MM.1S (cell line): ENCODE results near the gene ITCH.
"Not testable (repeated sequence)": the region's sequence is repeated elsewhere in the genome, so short reads cannot be mapped to it uniquely, and the experiment has no call there.

ENCODE experiments used
- DNase-seq: peaks from one replicate; pipeline ENCODE4 v3.0.0-alpha.2; 2015
- H2AFZ ChIP-seq: fragments of 300-600 bp; sonication (generic); 2 replicates; pipeline ENCODE4 v1.6.0; 2016; ENCODE audit warnings: antibody characterized with exemption, low read length
- H3F3A ChIP-seq: fragments of 300-600 bp; sonication (generic); 2 replicates; pipeline ENCODE4 v1.6.1; 2016; ENCODE audit warnings: mild to moderate bottlenecking, antibody characterized with exemption, low read length, moderate library complexity, mixed read lengths; ENCODE audit not compliant: insufficient read depth
- H3K27ac ChIP-seq: fragments of 300-600 bp; sonication (generic); 2 replicates; pipeline ENCODE4 v1.5.1; 2016; ENCODE audit warnings: mild to moderate bottlenecking, low read length
- H3K27me3 ChIP-seq: fragments of 300-600 bp; sonication (generic); replicated peaks from 2 replicates; pipeline ENCODE4 v1.6.0; 2016; ENCODE audit warnings: low read length; ENCODE audit not compliant: insufficient read depth
- H3K36me3 ChIP-seq: fragments of 300-600 bp; sonication (generic); replicated peaks from 2 replicates; pipeline ENCODE4 v1.6.1; 2016; ENCODE audit warnings: mild to moderate bottlenecking, low read length, mixed read lengths; ENCODE audit not compliant: insufficient read depth
- H3K4me1 ChIP-seq: fragments of 300-600 bp; sonication (generic); 2 replicates; pipeline ENCODE4 v1.6.1; 2016; ENCODE audit warnings: low read length, mixed read lengths
- H3K4me2 ChIP-seq: fragments of 300-600 bp; sonication (generic); 2 replicates; pipeline ENCODE4 v1.6.0; 2016; ENCODE audit warnings: low read depth, low read length
- H3K4me3 ChIP-seq: fragments of 300-600 bp; sonication (generic); 2 replicates; pipeline ENCODE4 v1.5.1; 2016; ENCODE audit warnings: low read length, mixed read lengths
- H3K79me2 ChIP-seq: fragments of 300-600 bp; sonication (generic); 2 replicates; pipeline ENCODE4 v1.6.1; 2016; ENCODE audit warnings: mixed run types, low read length, mixed read lengths
- H3K9ac ChIP-seq: fragments of 300-600 bp; sonication (generic); 2 replicates; pipeline ENCODE4 v1.6.1; 2016; ENCODE audit warnings: low read length, mixed read lengths
- H3K9me2 ChIP-seq: fragments of 300-600 bp; sonication (generic); replicated peaks from 2 replicates; pipeline ENCODE4 v1.6.1; 2016; ENCODE audit warnings: mild to moderate bottlenecking, low read length, mixed read lengths; ENCODE audit not compliant: insufficient read depth
- H3K9me3 ChIP-seq: fragments of 300-600 bp; sonication (generic); replicated peaks from 2 replicates; pipeline ENCODE4 v1.6.1; 2016; ENCODE audit warnings: mild to moderate bottlenecking, low read length, mixed read lengths; ENCODE audit not compliant: insufficient read depth
- H4K20me1 ChIP-seq: fragments of 300-600 bp; sonication (generic); 2 replicates; pipeline ENCODE4 v1.6.1; 2016; ENCODE audit warnings: mild to moderate bottlenecking, low read length, moderate library complexity, mixed read lengths; ENCODE audit not compliant: insufficient read depth
- EZH2 ChIP-seq: fragments of 300-600 bp; sonication (generic); optimal IDR thresholded peaks from 2 replicates; pipeline ENCODE3; 2017; ENCODE audit warnings: low read depth, mild to moderate bottlenecking, antibody characterized with exemption, low read length, mixed read lengths
- EZH2phosphoT487 ChIP-seq: fragments of 300-600 bp; sonication (generic); IDR thresholded peaks from 2 replicates; pipeline ENCODE4 v1.6.1; 2018; ENCODE audit warnings: antibody characterized with exemption, low read length
- TF ChIP-seq, protein P1 (sequence below): fragments of 300-600 bp; sonication (generic); IDR thresholded peaks from 2 replicates; pipeline ENCODE4 v1.5.1; 2016; ENCODE audit warnings: antibody characterized with exemption, low read length, mixed read lengths

Gene ITCH

DNA sequence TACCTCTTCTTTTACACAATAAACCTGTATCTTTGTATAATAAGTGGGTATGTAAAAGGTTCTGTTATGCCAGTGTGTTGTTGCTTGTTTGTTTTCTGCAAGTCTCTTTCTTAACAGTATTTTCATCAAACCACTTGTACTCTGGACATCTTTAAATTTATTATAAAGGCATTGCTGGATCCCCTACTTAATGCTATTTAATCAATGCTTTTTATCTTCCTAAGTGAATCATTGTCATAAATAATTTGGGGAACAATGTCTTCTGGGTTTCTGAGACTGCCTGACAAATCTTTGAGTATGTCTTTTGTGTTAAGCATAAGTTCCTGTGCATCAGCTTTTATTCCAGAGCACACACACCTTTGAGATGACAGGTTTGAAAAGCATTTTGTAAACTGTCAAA is 64.7 kb downstream of the ITCH start:
- H3K36me3 ChIP-seq = peaks cover 11% of the 10 kb centered on the region

DNA sequence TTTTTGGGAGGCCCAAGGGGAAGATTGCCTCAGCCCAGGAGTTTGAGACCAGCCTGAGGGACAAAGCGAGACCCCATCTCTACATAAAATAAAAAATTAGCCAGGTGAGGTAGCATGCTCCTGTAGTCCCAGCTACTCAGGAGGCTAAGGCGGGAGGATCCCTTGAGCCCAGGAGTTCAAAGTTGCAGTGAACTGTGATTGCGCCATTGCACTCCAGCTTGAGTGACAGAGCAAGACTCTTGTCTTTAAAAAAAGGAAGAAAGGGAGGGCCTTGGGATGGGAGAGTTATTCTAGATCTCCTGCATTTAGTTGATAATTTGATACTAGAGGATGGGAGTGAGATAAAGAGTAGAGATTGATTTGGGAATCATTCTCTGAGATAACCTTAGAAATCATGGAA is 68.1 kb downstream of the ITCH start:
- TF ChIP-seq EZH2 (no peak), EZH2phosphoT487 (no peak)
- TF ChIP-seq, protein P1, sequence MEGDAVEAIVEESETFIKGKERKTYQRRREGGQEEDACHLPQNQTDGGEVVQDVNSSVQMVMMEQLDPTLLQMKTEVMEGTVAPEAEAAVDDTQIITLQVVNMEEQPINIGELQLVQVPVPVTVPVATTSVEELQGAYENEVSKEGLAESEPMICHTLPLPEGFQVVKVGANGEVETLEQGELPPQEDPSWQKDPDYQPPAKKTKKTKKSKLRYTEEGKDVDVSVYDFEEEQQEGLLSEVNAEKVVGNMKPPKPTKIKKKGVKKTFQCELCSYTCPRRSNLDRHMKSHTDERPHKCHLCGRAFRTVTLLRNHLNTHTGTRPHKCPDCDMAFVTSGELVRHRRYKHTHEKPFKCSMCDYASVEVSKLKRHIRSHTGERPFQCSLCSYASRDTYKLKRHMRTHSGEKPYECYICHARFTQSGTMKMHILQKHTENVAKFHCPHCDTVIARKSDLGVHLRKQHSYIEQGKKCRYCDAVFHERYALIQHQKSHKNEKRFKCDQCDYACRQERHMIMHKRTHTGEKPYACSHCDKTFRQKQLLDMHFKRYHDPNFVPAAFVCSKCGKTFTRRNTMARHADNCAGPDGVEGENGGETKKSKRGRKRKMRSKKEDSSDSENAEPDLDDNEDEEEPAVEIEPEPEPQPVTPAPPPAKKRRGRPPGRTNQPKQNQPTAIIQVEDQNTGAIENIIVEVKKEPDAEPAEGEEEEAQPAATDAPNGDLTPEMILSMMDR = no peak
- H3K4me2 ChIP-seq = no peak overlapping the region
- H3K79me2 ChIP-seq = peaks cover 42% of the 10 kb centered on the region

More for the DNA sequence above, 64.7 kb downstream of the ITCH start:
- TF ChIP-seq, protein P1 = no peak
- Histone ChIP-seq H3K4me3 (no peak overlapping the region), H3K27me3 (no peaks in the 10 kb centered on the region), H3K79me2 (peaks cover 52% of the 10 kb centered on the region), H3K27ac (no peak overlapping the region), H3K9me3 (no peaks in the 10 kb centered on the region), H3F3A (no peaks in the 10 kb centered on the region), H2AFZ (no peak overlapping the region), H3K9ac (no peak overlapping the region), H3K9me2 (no peaks in the 10 kb centered on the region), H4K20me1 (no peaks in the 10 kb centered on the region), H3K4me1 (no peaks in the 10 kb centered on the region; the same call in 1 of the 2 replicates), H3K4me2 (no peak overlapping the region)
- DNase-seq = no peak

DNA sequence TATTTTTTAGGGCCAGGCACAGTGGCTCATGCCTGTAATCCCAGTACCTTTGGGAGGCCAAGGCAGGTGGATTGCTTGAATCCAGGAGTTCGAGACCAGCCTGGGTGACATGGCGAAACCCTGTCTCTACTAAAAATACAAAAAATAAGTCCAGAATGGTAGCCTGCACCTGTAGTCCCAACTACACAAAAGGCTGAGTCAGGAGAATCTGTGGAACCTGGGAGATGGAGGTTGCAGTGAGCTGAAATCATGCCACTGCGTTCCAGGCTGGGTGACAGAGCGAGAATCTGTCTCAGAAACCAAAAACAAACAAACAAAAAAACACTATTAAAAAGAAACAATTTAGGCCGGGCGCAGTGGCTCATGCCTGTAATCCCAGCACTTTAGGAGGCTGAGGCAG is 69.6 kb downstream of the ITCH start:
- not testable (repeated sequence) for H3F3A ChIP-seq

More for the DNA sequence above, 68.1 kb downstream of the ITCH start:
- Histone ChIP-seq H3K27me3 (no peaks in the 10 kb centered on the region), H2AFZ (no peak overlapping the region), H3F3A (no peaks in the 10 kb centered on the region), H3K36me3 (peaks cover 6% of the 10 kb centered on the region), H3K4me3 (no peak overlapping the region), H4K20me1 (no peaks in the 10 kb centered on the region), H3K9ac (no peak overlapping the region), H3K27ac (no peak overlapping the region), H3K9me3 (no peaks in the 10 kb centered on the region), H3K9me2 (no peaks in the 10 kb centered on the region), H3K4me1 (peaks cover 9% of the 10 kb centered on the region)
- DNase-seq = no peak

DNA sequence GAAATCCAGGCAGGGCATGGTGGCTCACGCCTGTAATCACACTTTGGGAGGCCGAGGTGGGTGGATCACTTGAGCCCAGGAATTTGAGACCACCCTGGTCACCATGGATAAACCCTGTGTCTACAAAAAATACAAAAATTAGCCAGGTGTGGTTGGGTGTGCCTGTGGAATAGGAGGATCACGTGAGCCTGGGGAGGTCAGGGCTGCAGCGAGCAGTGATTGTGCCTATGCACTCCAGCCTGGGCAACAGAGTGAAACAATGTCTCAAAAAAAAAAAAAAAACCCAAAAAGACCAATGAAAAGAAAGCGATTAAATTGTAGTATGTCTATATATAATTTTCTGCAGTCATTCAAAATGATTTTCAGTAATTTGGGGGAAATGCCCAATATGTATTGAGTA is 70.3 kb downstream of the ITCH start:
- Histone ChIP-seq H3K4me2 (no peak overlapping the region), H3K4me1 (peaks cover 20% of the 10 kb centered on the region), H4K20me1 (no peaks in the 10 kb centered on the region), H3K4me3 (no peak overlapping the region), H3K27me3 (no peaks in the 10 kb centered on the region), H2AFZ (no peak overlapping the region), H3K27ac (no peak overlapping the region), H3K9me3 (no peaks in the 10 kb centered on the region), H3K9ac (no peak overlapping the region), H3K9me2 (no peaks in the 10 kb centered on the region), H3K36me3 (peaks cover 12% of the 10 kb centered on the region), H3K79me2 (peaks cover 42% of the 10 kb centered on the region), H3F3A (no peaks in the 10 kb centered on the region; the same call in 1 of the 2 replicates)
- DNase-seq = no peak
- TF ChIP-seq EZH2phosphoT487 = no peak
- TF ChIP-seq, protein P1 = no peak
- TF ChIP-seq EZH2 = no peak

More for the DNA sequence above, 69.6 kb downstream of the ITCH start:
- H3K9me2 ChIP-seq, H3K4me3 ChIP-seq, H3K9me3 ChIP-seq, H4K20me1 ChIP-seq, H3K9ac ChIP-seq, DNase-seq, H3K4me2 ChIP-seq, H2AFZ ChIP-seq, H3K36me3 ChIP-seq, H3K27ac ChIP-seq, H3K27me3 ChIP-seq: not testable (repeated sequence)
- Histone ChIP-seq H3K79me2 (peaks cover 40% of the 10 kb centered on the region), H3K4me1 (peaks cover 18% of the 10 kb centered on the region)
